Measurements from ENCODE around the gene SAA4.

GRCh38 chr11:18225913-18226312 lies 10.7 kb downstream of the SAA4 start:
- no peak for TF ChIP-seq CTCF (IDR thresholded peaks at IDR 0.05)
- TF ChIP-seq POLR2A (IDR thresholded peaks at IDR 0.05), result no peak
